Measurements from ENCODE around the gene NSDHL.
A peak's percentile ranks its signal among the peaks of the same experiment; 100 is the strongest.
"Not testable (repeated sequence)": the region's sequence is repeated elsewhere in the genome, so short reads cannot be mapped to it uniquely, and the experiment has no call there.

NSDHL gene

DNA sequence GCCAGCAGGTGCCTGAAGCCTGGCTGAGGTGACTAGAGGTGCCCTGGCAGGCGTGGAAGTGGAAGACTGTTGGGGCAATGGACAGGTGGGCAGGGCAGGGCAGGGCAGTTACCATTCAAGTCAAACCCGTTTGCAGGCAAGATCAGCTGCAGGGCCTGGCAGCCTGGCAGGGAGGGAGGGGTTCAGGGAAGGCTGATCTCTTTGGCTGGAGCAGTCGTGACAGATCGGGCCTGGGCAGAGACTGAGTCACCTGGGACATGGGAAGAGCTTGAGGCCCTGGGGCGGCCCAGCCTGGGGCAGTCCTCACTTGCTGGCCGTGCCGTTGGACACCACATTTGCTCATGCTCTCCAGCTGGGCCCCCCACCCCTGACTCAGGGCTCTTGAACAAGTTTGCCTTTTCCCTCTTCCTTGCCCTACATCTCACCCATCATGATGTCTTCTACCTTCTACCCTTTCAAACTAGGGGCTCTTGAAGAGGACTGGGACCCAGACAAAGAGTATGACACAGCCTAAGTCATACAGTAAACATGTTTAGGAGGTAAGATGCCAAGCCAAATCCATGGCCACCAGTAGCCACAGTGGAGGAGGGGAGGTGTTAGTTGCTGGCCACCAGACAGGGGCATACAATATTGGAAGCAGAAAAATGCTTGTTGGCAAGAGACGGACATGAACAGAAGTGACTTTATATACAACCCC is 65.0 kb downstream of the NSDHL start:
- DNase-seq, result no peak

DNA sequence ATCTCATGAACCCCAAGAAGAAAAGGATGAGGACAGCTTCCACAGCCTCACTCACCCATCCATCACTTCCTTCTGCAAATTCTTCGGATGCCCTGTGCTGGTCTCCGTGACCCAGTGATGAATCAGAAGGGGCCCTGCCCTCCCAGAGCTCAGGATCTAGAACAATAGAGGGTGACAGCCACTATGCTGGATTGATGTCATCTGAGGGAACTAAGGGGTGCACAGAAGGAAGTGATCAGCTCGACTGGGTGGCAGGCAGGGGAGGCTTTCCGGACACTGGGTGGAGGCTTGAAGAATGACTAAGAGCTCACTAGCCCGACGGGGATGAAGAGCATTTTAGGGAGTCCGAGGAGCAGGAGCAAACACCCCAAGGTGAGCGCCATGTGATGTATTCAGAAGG is 65.6 kb downstream of the NSDHL start:
- no peak for DNase-seq

DNA sequence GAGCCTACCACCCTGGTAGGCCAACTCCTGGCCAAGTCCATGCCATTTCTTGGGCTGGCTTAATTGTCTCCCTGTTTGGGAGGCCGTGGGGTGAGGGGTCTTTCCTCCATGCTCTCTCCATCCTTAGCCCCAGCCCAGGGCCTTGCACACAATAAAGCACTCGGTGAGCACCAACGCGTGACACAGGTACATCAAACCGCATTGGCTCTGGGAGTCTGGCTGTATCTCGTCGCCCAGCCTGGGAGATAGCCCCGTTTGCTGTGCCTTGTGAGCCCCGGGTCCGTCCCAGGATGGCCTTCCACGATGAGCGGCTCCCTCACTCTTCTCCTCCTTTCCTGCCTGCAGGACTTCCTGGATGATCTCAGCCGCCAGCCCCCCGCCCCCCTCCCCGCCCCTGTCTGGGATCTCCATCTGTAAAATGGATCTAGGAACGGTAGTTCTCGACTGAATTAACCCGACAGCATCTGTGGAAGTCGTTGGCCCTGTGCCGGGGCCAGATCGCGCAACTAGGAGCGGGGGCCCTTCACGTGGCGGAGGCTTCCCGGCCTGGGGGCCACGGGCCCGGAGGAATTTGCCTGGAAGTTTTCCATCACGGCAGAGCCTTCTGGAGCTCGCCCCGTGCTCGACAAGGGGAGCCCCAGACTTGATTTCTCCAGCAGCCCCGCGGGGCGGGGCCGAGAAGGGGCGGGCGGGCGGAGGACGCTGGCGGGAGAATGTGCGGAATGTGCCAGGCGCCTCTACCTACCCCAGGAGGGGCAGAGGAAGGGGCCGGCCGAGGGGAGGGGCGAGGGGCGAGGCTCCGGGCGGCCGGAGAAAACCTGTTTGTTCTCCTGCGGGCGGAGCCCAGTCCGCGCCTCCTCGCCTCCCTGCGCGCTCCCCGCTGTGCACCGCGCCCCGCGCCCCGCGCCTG is 66.6 kb downstream of the NSDHL start, which contains the start of gene ZNF185:
TSS of gene ZNF185 (plus strand) at position 846 of the 910 bp plus-strand sequence. CDS start 16,423 bp downstream, outside the sequence.
- no peak for DNase-seq

DNA sequence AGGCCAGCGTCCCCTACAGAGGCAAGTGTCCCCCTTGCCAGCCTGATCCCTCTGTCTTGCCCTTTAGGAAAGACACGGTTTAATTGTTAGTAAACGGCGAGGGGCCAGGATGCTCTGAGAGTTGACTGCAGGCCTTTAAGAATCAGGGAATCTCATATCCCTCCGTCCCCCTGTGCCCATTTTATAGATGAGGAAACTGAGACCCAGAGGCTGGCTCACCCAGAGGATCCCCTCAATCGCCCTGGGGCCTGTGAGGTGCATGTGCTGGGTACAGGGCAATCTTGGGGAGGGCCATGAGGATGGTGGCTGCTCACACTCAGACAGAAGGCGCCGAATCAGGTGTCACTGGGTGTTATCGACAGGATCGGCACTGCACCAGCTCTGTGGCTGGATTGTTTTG is 67.6 kb downstream of the NSDHL start:
- no peak for DNase-seq

DNA sequence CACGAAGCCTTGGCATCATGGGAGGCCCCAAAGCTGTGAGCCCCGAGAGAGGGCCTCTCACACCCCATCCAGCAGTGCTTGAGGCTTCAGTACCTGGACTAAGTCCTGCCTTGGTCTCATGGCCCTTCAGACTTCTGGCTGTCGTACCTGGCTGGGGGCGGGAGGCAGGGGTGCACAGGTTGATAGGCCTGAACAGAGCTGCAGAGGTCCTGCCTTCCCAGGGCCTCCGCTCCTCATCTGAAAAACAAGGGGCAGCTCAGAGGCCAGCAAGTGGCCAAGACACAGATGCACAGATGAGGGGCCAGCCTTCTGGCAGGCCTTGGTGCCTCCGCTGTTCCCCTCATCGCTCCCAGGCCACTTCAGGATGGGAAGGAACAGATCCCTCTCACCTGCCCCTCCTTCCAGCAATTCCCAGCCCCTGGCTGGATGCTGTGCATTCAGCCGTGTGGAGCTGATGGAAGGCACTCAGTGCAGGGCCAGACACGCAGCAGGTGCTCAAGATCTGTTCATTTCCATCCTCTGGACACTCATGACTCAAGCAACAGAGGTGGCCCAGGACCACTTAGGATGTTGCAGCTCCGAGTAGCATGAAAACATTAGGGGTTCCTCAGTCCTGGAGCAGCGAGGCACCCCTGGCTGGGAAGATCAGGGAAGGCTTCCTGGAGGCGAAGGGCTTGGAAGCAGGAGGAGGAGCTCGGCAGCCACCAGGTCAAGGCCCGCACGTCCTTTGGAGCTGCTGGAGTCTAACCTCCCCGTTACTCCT is 68.4 kb downstream of the NSDHL start:
- DNase-seq, result no peak

DNA sequence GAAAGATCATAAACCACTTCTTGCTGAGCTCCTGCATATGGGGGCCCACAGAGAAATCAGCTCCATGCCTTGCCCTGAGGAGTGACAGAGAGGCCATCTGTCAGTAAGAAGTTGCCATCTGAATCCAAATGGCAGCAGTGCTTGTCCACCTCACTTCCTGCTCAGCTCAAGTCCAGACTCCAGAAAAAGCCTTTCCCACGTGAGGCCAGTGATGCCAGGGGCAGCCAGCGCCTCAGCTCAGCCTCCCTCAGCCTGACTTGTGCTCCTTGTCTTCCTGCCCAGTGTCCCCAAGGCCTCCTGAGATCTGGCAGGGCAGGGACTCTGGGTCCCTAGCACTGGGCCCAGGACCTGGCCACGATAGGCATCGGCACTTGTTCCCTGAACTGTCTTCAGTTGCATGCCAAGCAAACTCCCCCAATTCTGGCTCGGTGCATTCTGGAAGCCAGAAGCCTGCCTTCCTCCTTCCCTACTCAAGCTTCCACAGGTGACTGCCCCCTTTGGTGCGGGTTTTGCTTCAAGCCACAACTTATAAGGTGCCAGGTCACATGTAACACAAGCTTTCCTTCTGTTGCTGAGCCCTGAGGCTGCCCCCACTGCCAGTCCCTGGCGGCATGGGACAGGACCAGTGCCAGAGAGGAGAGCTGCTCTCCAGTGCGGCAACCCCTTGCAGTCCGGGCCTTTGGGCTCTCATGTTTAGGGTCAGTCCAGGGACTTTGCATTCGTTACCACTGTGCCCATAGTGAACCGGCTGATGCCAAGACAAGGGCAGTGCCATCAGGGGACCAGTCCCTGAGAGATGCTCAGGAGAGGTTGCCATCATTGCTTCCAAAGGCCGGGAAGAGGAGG is 69.2 kb downstream of the NSDHL start:
- no peak for DNase-seq

DNA sequence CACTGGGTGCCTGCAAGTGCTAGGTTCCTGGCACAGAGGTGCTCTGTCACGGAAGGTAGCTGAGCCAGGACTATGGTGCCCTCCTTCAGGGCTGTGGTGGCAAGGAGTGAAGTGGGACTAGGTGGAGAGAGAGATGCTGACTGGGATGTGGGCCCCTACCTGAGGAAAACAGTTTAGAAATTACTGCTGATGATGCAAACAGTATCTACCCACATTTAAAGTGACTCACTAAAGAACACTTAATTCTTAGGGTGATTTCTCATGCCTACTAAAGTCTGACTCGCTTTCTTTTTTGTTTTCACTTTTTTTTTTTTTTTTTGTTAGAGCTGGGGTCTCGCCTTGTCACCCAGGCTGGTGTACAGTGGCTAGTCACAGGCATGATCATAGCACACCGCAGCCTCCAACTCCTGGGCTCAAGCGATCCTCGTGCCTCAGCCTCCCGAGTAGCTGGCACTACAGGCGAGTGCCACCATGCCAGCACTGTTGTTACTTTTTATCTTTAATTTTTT is 70.1 kb downstream of the NSDHL start:
- DNase-seq, result no peak

DNA sequence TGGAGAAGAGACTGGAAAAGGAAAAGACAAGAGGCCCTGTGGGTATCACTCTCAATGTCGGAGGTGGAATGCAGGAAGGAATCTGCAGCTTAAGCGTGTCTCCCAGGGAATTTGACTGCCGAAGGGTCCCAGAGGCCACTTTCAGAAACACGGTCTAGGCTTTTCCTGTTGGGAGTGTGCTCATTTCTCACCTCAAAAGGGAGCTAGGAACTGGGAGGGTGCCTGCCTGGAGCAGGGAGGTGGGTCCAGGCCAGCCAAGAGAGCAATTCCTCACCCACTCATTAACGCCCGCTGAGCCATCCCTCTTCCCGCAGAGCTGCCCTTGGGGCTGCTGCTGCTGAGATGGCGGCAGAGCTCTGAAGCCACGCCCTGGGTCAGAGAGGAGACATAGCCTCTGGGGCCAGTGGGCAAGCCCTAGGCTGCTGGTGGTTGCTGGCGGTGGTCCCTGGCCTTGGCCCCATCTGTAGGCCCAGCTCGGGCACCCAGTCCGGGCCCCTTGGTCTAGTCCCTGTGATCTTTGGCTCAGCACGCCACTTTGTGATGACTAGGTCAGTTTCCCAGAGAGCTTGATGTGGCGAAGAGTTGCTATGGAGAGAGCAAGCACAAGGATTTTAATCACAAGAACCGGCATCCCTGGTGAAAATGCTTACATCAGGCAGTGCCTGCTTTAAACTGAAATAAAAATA is 71.1 kb downstream of the NSDHL start:
- no peak for DNase-seq

DNA sequence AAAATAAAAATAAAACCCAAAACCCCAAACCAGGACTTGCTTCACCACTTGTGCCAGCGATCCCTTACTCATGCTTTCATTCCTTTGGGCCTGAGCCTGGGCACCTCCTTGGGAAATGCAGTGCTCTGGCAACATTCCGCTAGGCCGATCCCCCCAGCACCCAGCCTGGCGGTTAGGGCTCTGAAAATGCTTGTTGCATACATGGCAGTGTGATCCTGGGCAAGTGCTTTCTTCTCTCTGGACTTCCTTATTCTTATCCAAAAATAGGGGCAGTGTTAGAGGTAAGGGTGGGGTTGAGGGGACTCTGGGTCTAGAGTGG is 71.6 kb downstream of the NSDHL start:
- DNase-seq, result no peak

DNA sequence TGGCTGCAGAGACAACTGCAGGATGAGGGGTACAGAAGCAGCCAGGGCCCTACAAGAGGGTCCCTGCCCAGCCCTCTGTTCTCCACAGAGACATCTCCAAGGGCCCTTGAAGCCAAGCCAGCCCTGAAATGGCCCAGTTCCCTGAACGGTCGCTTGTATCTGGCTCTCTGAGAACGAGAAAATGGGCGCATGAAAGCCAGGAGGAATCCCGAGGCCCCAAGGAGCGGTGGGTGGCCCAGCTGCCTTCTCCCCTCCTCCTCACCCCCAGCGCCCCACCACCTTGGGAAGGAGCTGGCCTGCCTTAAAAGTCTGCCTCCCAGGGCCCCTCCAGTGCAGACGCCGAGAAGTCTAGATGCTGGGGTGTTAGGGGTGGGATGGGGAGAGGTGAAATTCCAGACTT is 72.7 kb downstream of the NSDHL start:
- DNase-seq, result no peak

DNA sequence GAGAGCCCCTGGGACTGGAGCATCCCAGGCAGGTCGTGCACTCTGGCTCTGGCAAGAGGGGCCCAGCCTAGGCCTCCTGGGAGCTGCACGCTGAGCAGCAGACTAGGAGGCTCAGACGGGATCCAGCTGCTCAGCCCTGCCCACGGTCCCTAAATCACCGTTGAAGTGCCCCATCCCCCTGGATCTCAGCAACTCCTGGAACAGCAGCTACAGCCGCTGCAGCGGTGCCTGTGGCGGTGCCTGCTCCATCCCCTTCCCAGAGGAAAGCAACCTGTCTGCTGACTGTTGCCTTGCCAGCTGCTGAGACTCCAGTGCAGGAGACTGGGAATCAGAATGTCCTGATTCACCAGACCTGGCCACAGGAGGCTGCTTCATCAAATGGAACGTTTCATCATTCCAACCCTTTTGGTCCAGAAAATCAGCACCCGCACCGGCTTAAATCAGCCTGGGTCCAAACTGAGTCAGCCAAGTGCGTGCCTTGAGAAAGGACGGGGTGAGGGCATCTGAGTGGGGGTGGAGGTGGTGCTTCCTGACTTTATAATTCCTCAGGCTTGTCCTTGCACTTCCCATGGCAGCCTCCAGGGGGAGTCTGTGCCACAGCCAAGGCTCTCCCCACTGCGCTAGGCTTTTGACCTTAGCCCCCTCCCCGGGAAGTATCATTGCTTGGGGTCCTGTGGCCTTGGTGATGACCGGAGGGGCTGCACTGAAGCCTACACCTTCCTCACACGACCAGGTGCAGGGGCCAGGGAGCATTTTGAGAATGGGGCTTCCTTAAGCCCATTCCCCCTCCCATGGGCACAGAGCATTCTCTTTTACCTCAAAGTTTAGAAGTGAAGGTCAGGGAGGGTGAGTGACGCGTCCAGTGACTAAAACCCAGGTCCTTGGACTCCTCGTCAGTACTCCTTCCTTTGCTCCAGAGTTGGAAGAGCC is 73.6 kb downstream of the NSDHL start:
- DNase-seq, result peak; percentile 57

DNA sequence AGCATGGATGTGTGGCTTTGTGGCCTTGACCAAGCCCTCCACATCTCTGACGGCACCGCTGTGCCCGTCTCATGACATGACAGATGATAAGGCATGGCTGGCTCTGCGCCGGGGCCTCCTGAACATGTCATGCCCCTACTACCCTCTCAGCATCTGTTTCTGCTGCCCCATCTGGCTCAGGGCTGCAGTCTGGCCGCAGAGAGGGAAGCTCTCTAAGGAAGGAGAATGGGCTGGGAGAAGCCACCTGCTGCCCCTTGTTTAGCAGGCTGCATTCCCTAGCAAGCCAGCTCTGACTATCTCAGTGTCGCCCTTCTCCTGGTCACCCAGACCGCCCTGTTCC is 74.2 kb downstream of the NSDHL start:
- no peak for DNase-seq

DNA sequence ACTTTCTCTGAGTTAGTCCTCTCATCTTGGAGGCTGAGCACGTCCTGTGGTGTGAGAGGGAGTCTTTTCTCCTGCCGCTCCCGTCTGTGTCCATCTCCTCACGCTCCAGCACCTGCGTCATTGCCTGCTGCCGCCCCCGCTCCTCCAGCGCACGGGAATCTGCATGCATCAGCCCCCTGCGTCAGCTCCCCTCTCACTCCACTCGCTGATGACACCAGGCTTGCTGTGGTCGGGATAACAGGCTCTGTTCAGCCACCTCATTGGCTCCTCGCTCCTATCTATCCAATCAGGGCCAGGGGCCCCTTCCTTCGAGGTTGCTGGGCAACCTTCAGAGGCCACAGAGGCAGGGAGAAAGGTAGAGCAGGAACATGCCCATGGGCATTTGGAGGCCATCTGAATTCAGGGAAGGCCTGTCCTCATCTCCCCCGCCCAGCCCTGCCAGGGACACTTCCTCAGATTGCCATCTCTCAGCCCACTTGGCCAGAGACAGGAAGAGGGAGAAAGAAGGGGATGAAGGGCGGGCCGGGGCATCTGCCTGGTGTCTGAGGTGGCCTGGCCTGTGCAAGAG is 76.3 kb downstream of the NSDHL start:
- DNase-seq, result no peak

DNA sequence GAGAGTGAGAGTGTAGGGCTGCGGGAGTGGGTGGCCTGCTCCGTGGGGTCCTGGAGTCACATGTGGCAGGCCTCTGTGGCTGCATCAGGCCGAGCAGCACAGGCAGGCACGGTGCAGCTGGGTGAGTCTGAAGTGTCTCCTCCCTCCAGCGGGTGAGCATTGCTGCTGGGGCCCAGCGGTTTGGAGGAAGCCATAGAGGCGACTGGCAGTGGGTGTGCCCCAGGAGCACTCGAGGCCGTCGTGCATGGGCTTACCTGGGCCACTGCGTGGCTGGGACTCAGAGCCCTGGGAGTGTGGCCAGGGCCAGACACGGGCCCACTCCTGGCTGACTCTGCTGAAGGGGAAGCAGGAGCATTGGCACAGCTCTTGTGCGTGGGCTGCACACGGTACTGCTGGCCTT is 77.6 kb downstream of the NSDHL start:
- DNase-seq, result no peak

DNA sequence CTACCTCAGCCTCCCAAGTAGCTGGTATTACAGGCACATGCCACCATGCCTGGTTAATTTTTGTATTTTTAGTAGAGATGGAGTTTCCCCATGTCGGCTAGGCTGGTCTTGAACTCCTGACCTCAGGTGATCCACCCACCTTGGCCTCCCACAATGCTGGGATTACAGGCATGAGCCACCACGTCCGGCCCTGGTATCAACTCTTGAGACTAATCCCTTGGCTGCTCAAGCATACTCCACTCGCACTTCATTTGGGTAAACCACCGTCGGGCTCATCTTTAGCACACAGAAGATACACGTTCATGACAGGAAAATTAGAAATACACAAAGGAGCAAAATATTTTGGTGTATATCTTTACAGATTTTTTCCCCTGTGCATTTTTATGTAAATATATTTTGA is 79.2 kb downstream of the NSDHL start:
- not testable (repeated sequence) for DNase-seq

DNA sequence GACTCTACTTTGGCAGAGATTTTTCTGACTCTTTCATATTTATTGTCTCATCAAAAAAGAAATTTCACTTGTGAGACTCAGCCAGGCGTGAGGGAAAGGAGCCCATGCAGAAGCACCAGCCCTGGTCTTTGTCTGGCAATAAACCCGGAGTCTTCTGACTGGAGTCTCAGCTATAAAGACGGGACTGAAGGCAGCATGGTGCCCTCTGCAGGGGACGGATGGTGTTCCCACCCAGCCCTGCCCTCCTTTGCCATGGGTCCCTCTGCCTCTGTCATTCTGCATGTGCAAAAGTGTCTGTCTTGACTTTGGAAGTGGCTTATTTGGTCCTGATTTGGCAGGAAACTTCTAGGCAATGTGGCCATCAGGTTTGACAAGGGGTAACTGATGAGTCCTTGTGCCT is 81.2 kb downstream of the NSDHL start:
- no peak for DNase-seq

DNA sequence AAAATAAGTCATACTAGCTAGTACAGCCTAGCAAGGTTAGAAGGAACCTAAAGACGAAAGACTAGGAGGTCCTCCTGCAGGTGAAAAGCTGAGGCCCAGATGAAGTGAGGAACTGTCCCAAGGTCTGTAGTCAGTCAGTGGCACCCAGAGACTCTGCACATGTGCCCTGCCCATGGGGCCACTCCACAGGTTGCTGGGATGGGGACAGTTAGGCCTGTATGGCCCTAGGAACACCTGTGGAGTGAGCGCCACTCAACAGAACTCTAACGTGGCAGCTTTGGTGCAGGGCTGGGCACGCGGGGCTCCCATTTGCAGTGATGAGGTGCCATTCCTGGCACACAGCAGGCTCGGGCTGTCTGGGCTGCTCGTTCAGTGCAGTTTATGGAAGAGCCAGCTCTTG is 81.8 kb downstream of the NSDHL start:
- DNase-seq, result no peak

DNA sequence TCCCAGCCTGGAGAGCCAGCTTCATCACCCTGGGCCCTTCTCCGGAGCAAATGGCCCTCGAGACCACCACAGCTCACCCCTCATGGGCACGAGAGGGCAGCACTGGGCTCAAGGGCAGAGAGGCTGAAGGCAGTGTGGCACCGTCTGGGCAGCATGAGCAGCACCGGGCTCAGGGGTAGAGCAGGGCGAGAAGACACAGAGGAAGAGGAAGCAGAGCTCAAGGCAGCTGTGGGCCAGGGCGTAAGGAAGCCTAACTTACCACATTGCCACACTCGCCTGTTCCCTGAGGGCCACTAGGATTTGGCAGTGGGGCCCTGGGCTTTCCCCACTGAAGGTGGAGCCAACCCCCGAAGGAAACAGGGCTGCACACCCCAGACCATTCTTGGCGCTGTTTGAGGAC is 82.5 kb downstream of the NSDHL start:
- DNase-seq, result no peak

DNA sequence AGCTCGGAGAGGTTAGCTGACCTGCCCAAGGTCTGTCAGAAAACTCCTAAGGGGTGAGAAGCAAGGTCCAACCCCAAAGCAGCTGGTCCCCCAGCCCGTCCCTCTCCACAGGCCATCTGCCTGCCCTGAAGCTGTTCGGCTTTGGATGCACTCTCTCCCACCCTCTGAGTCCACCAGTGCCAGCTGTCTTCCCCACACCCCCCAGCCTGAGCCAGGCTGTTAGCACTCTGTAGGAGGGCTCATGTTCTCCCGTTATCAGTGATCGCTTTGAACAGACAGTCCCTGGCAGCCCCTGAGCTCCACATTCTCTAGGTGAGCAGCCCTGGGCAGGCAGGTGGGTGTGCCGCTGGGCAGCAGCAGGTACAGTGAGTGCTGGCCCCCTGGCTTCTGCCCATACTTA is 83.0 kb downstream of the NSDHL start:
- DNase-seq, result no peak

DNA sequence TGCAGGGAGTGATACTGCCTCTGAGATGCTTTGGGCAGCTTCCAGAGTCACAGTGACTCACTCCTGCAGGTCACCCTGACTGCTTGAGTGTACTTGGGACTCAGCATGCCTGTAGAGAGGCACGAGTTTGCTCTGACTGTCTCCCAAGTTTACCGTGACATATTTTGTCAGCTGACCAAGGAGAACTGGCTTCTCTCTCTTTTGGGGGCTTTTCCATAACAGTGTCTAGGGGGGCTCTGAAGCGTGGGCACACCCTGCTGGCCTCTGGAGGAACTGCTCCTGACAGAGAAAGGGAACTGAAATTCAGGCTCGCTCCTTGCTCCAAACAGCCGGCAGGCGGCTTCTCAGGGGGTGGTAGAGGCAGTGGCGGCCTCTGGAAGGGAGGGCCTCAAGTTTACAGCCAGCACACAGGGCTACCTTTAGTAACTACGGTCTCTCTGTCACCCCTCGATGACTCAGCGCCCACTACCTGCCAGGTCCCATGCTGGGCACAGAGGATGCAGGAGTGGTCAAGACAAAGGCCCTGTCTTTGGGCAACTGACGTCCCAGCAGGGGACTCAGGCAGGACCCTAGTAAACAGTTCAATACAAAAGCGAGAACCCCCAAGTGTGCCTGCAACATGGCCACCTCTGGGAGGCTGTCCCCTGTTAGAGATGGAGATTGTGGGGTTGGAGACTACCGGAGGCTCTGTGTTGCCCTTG is 84.8 kb downstream of the NSDHL start:
- peak; percentile 35 for DNase-seq

Data from stimulated activated CD8-positive, alpha-beta memory T cell treated with anti-CD3 and anti-CD28 coated beads, Interleukin-4, amount 100 ng/mL, for 48 hours (primary cell).